ENCODE results near the gene ASB4.
"Not testable (repeated sequence)": the region's sequence is repeated elsewhere in the genome, so short reads cannot be mapped to it uniquely, and the experiment has no call there.

The ASB4 gene

GRCh38 chr7:95478272-95479037 lies 7.3 kb upstream of the ASB4 start:
- no peak for DNase-seq (ENCODE audit: low spot score)

- DNase-seq (ENCODE audit: low spot score): no peak
These were observed 5.6 kb upstream of the ASB4 start for GRCh38 chr7:95479992-95480624.

- DNase-seq (ENCODE audit: low spot score): no peak
These were observed 4.2 kb upstream of the ASB4 start for GRCh38 chr7:95481271-95482165.

- no peak for DNase-seq (ENCODE audit: low spot score)
These were observed 3.3 kb upstream of the ASB4 start for GRCh38 chr7:95482424-95482823.

GRCh38 chr7:95490231-95490762 lies 4.6 kb downstream of the ASB4 start:
- no peak for DNase-seq (ENCODE audit: low spot score)

- DNase-seq (ENCODE audit: low spot score): no peak
These were observed 5.5 kb downstream of the ASB4 start for GRCh38 chr7:95491201-95491600.

GRCh38 chr7:95491634-95492314 lies 6.0 kb downstream of the ASB4 start:
- DNase-seq (ENCODE audit: low spot score): no peak

- no peak for DNase-seq (ENCODE audit: low spot score)
These were observed 7.5 kb downstream of the ASB4 start for GRCh38 chr7:95493247-95493646.

GRCh38 chr7:95493844-95494243 lies 8.1 kb downstream of the ASB4 start:
- DNase-seq (ENCODE audit: low spot score): no peak

GRCh38 chr7:95501261-95501832 lies 15.6 kb downstream of the ASB4 start:
- no peak for DNase-seq (ENCODE audit: low spot score)

- no peak for DNase-seq (ENCODE audit: low spot score)
These were observed 16.7 kb downstream of the ASB4 start for GRCh38 chr7:95502403-95502802.

- no peak for DNase-seq (ENCODE audit: low spot score)
These were observed 17.8 kb downstream of the ASB4 start for GRCh38 chr7:95503271-95504131.

GRCh38 chr7:95504132-95504588 lies 18.4 kb downstream of the ASB4 start:
- DNase-seq (ENCODE audit: low spot score): not testable (repeated sequence)

GRCh38 chr7:95508780-95509179 lies 23.0 kb downstream of the ASB4 start:
- DNase-seq (ENCODE audit: low spot score): no peak

GRCh38 chr7:95509199-95509598 lies 23.5 kb downstream of the ASB4 start:
- DNase-seq (ENCODE audit: low spot score): no peak

GRCh38 chr7:95511716-95512260 lies 26.0 kb downstream of the ASB4 start:
- peak; percentile 21 for DNase-seq (ENCODE audit: low spot score)

- no peak for DNase-seq (ENCODE audit: low spot score)
These were observed 31.7 kb downstream of the ASB4 start for GRCh38 chr7:95517458-95517857.

- DNase-seq (ENCODE audit: low spot score): no peak
These were observed 32.1 kb downstream of the ASB4 start for GRCh38 chr7:95517870-95518269.

GRCh38 chr7:95520136-95520535 lies 34.4 kb downstream of the ASB4 start:
- no peak for DNase-seq (ENCODE audit: low spot score)

- no peak for DNase-seq (ENCODE audit: low spot score)
These were observed 39.8 kb downstream of the ASB4 start for GRCh38 chr7:95525503-95525902.
